SIG-M5 treated with dmso at 0.1 percent for 504 hours (cell line): ENCODE measurements around the gene CYP27B1.

Source experiments
- DNase-seq: peaks from one replicate; lab custom pipeline; 2025; ENCODE audit not compliant: unreplicated experiment; lab: John Stamatoyannopoulos, UW

Gene CYP27B1

DNA sequence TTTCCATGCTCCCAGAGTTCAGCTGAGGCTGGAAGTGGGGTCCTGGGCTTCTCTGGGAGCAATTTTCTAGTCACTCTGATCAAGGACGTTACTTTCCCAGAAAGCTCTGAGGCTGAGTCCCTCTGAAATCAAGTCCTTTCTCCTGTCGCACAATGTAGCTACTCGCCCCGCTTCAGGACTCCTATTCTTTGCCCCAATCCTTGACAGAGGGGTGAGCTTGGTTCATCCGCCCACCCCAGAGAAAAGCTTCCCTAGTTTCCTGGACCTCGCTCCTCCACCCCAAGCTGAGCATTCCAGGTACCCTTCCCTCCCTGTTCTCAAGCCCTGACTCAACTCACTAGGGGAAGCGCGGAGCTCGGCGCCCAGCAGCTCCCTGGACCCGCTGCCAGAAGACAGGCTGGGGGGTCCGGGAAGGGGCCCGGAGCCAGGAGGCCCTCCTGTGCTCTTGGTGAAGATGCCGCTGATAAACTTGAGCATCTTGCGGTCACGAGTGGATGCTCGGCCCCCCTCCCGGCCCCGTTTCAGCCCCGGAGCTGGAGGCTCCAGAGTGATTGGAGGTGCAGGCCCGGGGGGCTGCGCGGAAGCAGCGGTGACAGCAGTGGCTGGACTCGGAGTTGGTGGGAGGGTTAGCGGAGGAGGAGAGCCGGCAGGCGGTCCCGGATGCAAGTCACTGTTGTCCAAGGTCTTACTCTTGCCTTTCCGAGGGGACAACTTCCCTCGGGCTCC is 30.0 kb downstream of the CYP27B1 start:
- no peak for DNase-seq

DNA sequence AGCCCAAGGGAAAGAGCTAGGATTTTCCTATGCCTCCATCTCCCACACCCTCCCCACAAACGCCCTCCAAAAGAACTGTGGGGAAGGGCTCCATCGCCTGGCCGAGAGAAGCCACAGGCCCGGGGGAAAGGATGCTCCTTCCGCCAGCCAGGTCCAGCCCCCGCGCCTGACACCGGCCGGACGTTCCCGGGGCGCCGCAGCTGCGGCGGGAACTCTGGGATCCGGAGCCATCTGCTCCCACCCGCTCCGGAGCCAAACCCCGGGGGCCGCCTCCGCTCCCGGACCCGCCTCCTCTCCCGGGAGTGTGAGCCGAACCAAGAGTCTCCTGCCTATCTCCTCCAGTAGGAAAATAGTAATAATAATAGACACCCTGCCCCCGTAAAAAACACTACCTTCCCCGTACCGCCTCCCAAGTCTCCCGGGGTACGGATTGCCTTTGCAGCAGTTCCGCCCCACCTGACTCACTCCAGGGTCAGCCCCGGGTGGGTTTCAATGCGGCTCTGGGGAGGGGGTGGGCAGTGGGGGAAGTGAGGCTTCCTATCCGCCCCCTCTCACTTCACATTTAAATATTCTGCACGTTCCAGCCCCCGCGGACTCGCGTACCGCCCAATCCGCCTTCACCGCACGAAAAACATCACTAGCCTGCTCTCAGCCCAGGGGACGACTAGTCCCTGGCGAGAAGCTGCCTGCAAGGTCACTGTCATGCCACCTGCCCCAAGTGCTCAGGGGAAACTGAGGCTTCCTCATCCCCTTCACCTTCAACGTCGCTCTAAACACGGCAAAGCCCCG is 30.7 kb downstream of the CYP27B1 start:
- no peak for DNase-seq

DNA sequence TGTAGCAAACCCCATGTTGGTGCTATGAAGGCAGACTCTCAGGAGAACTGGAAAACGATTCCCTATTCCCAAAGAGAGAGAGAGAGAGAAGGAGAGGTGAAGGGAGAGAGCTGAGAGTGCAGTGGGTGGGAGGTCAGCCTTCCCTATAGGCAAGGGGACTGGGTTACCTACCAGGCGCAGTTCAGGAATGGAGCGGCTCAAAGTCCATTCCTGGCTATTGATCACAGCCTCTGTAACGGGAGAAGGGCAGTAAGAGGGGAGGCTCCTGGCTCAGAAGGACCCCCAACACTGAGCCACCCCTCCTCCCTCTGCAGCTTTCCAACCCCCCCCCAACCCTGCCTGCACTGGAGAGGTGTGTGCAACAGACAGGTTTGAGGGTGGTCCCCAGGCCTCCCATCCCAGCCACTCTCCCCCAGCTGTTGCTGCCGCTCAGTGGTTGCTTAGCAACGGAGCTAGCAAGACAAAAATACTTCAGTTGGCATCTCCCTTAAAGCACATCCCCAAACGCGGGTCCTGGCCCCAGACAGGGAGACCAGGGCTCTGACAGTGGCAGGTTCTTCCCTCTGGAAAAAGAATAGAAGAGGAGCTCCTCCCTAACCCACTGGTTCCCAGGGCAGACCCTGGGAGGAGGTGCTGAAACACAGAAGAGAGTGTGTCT is 31.6 kb downstream of the CYP27B1 start:
- DNase-seq = no peak

DNA sequence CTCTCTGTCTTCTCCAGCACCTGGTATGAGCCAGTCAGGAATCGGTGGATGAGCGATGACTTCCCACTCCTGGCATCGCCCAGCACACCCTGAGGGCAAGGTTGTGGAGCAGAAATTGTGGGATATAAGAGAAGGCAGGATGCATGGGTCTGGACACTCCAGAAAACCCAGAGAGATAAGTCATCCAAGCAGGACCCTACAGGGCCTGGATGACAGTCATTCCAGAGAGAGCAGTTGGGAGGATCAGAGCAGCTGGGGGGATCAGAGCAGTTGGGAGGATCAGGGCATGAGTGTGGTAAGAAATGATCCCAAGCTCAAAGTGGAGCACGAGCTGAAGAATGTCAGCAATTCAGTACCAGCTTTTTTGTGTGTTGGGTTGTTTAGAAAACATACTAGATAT is 32.3 kb downstream of the CYP27B1 start:
- DNase-seq = no peak

DNA sequence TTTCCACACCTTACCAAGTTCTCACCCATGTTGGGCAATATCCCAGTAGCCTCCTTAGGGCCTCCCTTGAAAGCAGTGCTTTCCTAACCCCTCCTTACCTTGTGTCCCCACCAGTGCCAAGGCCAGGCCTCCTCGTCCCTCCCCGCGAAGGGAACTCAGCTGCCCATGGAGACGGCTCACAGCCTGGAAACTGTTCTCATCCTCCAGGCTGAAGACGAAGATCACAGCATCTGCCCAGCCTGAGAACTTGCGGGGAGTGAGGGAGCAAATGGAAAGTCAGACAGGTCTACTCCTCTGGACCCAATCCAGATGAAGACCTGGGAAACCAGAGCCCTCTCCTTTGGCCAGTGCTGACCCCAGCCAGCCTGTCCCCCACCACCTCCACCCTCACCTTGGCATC is 33.0 kb downstream of the CYP27B1 start:
- DNase-seq = no peak

DNA sequence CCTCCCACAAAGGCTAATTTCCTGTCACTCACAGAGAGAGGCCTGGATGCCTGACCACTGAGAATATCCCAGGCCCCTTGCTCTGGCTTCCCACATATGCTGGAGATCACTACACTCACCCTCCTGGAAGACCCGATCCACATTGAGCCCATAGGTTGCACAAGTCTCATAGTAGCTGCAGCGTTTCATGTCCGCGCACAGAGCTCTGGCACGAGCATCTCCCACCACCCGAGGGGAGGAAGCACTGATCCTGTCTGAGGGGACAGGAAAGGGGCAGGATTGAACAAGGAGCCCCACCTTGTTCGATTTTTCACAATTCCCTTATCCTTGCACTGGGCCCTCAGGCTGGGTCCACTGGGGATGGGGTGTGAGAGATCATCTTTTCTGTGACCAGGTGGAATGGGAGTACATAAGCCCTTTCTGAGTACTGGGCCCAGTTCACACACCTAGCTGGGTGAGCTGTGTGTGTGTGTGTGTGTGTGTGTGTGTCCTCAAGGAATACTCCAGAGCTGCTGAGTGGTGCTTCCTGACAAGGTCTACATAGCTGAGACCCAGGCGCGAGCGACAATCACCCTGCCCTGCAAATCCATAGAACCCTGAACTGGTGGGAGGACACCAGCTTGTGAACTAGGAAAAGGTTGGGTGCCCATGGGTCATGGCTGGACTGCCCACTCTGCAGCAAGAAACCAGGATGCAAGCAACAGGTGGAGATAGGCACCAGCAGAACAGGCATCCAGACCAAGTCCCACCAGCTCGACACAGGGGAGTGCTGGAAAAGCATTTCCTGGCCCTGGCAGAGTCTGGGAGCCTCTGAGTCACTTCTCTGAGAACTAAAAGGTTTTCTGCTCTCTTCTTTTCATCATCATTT is 33.9 kb downstream of the CYP27B1 start:
- DNase-seq = no peak

DNA sequence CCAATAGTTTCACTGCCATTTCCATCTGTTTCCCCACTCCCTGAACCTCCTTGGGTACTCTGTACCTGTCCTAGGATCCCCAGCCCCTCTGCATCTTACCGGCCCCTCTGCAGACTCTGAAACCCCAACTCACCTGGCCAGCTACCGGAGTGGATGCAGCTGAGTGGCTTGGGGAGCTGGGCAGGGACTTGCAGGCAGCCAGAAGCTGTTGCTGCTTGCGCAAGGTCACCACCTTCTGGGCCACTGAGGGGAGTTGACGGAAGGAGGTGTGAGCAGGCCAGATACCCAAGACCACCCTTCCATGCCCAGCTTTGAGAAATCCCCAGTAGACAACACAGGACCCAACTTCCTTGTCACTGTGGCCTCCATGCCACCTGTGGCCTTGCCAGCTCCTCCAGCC is 34.6 kb downstream of the CYP27B1 start:
- no peak for DNase-seq

DNA sequence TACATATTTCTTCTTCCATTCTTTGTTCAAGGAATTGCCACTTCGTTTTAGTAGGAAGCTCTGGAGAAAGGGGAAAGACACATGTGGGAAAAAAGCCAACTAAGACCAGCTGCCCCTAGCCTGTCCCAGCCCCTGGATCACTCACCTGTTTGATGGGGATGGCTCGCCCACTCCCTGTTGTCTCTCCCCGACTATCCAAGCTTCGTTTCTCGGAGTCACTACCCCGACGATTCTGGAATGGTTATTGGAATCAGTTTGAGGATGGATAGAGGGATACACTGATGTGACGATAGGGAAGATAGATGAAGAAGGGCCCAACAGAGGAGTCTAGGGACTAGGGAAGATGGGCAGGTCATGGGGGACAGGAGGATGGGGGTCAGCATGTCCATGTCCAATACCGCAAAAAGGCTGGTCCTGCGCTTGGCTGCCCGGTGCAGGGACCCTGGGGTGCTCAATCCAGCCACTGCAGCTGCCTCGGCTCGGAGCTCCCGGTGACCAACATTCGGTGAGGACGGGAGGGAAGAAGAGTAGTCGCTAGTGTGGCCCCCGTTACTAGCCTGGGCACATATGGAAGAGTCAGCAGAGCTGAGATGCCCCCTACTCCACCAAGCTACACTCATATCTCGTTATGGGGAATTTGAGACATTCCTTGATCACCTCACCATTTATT is 35.3 kb downstream of the CYP27B1 start:
- DNase-seq = no peak

DNA sequence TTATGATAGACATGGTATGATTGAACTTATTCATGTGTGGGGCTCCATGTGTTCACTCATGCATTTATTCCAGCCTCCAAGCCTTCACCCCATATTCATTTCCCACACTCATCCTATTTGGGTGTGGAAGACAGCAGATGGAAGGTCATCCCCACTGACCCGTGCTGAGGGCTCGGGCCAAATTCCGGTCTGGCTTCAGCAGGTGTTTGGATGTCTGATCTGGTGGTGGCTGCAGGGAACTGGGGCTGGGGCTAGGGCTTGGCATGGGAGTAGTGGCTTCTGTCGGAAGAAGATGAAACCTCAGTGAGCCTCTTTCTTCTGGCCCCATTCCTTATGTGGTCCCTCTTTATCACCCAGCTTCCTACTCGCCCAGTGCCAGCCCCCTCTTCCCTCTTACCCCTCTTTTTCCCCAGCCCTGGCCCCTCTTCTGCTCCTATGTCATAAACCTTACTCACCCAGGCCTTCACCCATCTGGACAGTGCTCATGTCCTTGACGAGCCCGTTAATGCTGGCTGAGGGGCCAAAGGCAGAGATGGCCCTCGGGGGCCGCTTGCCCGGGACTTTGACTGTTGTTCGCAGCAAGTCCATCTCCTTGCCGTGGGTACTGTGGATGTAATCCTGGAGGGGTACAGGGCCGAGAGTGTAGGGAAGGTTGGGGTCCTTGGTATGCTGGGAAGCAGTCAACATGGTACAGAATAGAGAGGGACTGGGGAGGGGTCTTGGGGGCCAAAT is 36.4 kb downstream of the CYP27B1 start:
- DNase-seq = no peak

DNA sequence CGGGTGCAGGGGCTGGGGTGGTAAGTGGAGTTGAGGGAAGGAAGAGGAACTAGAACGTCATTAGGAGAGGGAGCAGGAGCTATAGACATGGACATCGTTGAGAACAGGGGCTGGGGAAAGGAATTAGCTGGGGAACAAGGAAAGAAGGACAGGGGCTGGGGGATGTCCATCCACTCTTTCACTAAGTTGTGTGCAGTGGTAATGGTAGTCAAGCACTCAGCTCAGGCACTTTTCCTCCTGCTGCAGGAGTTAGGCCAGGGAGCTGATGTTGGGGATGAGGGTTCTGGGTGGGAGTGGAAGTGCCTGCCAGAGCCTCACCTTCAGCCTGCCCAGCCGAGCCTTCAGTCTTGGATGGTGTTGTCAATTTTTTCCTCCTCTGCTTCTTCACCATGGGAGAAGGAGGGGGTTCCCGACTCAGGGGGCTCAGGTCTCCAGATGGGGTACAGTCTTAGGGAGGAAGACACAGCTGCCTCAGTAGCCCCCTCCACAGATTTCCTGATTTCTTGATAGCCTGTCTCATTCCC is 37.5 kb downstream of the CYP27B1 start:
- DNase-seq = no peak

DNA sequence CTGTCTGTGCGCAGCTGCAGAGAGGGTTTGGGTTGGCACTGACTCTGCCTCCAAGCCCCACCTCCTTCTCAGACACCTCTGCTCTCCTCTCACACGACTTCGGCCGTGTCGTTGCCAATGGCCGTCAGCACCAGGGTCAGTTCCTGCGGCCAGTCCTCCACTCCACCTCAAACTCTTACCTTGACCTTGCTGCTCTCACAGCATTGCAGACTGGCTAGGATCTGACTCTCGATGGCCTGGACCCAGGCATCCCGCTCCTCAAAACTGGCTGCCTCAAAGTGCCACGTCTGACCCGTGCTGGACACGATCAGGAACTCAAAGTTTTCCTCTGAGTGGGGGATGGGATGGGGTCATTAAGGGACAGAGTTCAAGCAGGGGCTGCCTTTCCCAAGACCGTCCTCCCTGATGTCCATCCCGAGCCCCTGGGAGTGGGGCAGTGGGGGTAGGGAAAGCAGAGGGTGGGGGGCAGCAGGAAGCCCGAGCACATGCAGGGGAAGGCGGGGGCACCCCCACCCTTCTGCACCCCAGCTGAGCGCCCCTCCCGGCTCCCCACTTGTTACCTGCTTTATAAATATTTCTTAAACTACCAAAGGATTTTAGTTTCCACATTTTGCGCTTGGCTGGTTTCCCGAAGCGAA is 39.0 kb downstream of the CYP27B1 start:
- DNase-seq = no peak

DNA sequence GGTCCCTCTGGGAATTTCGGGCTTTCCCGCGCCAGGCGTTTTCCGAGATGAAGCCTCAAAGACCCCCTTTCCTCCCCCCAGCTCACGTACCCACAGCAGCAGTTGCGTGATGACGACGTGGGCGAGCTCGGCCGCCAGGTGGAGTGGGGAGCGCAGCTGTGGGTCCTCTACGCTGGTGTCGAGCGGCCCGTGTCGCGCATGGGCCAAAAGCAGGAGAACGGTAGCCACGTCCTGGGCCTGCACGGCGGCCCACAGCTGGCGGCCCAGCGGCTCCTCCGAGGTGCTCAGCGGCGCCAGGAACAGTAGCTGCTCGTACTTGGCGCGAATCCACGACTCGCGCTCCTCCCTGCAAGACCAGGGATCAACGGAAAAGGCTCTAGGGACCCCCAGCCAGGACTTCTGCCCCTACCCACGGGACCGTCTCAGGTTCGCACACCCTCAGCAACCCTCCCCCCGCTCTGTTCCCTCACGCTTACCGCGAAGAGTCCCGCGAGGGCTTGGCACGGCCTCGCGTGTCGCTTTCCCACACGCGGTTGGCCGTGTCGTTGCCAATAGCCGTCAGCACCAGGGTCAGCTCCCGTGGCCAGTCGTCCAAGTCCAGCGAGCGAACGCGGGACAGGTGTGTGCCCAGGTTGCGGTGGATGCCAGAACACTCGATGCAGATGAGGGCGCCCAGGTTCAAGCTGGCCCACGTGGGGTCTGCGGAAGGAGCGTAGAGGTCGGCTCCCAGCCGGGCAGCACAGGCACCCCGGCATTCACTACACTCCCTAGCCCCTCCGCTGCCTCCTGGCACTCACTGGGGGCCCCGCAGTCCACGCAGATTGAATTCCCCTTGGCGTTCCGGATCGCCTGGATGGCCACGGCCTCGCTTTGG is 39.8 kb downstream of the CYP27B1 start:
- no peak for DNase-seq

DNA sequence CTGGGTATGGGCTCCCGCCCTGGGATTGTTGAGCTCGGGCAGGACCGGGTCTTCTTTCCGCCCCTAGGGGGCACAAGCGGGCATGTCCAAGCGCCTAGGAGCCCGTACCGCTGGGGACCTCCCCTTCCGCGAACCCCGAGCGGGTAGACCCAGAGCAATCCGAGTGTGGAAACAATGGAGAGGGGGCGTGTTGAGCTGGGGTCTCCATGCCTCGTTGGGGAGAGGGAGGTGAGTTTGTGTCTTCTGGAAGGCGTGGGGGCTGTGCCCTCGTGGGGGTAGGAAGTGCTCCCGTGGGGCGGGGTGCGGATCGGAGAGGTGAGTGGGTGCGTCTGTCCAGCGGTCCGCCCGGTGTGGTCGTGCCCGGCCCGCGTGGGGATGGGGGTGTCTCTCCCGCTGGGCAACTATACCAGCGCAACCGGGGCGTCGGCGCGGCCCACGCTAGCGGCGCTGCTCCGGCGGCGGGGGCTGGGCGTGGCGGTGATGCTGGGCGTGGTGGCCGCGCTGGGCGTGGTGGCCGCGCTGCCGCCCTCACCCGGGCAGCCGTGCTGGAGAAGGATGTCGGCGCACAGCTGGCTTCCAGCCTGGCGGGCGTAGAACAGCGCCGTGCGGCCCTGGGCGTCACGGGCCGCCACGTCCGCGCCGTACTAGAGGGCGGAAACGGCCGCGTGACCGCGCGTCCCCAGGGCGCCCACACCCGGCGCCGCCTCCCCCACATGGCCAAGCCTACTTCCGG is 40.6 kb downstream of the CYP27B1 start:
- DNase-seq = peak; percentile 37

DNA sequence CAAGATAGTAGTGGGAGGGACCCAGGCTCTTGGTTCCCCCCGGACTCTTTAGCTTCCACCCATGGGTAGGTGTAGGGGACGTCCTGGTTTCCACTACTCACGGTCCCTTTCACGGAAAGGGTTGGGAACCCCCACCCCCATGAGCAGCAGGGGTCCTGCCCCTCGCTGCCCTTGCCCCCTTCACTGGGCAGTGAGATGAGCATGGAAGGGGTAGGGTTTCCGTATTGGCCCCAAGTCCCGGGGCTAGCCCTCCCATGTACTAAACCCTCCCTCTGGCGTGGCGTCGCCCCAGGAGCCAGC is 41.1 kb downstream of the CYP27B1 start:
- no peak for DNase-seq

DNA sequence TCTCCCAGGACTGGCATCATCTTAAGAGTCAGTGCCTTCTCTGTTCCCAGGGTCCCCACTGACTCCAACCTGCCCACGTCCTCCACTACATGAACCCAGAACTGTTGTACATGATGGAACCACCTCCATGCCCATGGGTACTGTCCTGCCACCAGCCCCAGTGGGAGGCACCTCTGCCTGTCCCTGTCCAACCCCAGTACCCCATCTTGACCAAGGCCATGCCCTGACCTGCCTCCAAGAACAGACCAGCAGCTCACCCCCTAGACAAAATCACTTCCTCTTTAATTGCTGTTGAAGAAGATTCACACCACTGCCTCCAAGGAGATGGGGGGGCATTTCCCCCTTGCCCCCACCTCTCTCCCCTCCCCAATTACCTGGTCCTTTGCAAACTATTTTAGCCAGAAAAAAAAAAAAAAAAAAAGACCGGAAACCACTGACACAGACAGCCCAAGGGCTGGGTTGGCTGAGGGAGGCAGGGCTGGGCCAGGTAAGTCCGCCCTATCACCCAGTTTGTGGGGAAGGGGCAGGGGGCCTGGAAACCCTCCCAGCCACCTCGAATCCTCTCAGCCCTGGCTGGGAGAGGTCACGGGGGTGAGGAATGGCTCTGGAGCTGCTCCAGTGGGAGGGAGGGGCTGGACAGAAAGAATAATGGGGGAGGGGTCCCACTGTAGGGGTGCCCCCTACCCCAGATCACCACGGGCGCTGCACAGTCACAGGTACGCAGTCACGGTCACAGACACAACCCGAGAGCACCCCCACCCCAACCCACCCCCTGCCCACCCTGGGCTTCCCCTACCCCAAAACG is 41.7 kb downstream of the CYP27B1 start:
- DNase-seq = no peak

DNA sequence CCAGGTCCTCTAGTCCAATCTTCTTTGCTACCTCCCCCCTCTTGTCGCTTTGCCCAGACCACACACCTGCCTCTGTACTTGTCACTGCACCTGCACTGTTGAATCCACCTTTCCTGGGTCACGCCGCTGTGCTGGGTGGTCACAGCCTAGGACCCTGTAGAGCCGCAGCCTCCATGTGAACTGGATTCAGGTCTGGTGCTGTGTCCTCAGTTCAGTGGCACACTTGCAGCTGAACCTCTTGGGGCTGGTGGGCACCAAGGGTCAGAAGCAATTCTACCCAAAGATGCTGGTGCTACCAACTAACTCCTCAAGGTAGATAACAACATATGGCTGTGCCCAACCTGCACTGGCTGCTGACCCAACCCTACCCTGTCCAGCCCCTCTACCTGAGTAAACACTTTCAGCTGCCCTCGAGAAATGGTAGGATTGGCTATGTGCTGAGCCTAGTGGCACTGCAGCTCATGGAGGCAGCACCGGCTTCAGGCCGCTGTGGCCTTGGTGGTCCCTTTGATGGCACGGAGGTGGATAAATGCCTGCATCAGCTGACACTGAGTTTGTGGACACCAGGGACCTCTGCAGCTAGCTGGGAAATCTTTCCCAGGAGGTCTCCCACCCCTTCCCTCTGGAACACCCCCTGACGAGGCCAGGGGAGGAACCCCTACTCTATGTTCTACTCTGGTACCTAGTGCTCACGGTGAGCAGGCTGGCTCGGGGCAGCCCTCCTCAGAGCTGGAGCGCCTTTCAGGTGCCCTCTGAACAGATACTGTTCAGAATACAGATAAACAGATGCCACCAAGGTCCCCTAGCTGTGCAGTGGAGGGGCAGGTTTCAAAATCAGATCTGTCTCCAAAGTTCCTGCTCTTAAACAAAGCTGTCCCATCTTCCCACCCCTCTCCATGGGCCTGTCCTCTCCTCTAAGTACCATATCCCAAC is 42.6 kb downstream of the CYP27B1 start:
- no peak for DNase-seq
